Measurements from ENCODE around the gene CYP26C1.

- TF ChIP-seq CTCF (conservative IDR thresholded peaks at IDR 0.05) (no peak), ZFX (IDR thresholded peaks at IDR 0.05) (no peak)
Observed at GRCh38 chr10:93026072-93026471, 34.5 kb upstream of the CYP26C1 start.

All from C4-2B (cell line).